Endodermal cell (in vitro differentiated cells): ENCODE data around the gene CYB5B. TPM values are rescaled to one million over a fixed set of nuclear protein-coding genes. Genes with fewer than 3 reads are reported as not detected.
A peak's percentile ranks its signal among the peaks of the same experiment; 100 is the strongest.

Experiments
- DNase-seq: peaks from one replicate; pipeline ENCODE4 v3.0.0-alpha.2; 2017
- H3K27ac ChIP-seq: 2 replicates; pipeline ENCODE4 v1.5.1; 2013; ENCODE audit warnings: mild to moderate bottlenecking, low read depth, low read length, moderate library complexity
- H3K27me3 ChIP-seq: 2 replicates; pipeline ENCODE4 v1.6.1; 2013; ENCODE audit warnings: mild to moderate bottlenecking, low read length, moderate library complexity; ENCODE audit not compliant: insufficient read depth, control insufficient read depth, poor library complexity, severe bottlenecking
- H3K36me3 ChIP-seq: 2 replicates; pipeline ENCODE4 v1.7.0; 2013; ENCODE audit warnings: mild to moderate bottlenecking, low read length, moderate library complexity; ENCODE audit not compliant: control insufficient read depth, insufficient read depth
- H3K4me1 ChIP-seq: one replicate; pipeline ENCODE4 v1.7.0; 2013; ENCODE audit warnings: low read length; ENCODE audit not compliant: control insufficient read depth, insufficient read depth
- H3K4me3 ChIP-seq: 2 replicates; pipeline ENCODE4 v1.5.1; 2013; ENCODE audit warnings: mild to moderate bottlenecking, low read length, moderate library complexity
- H3K9ac ChIP-seq: 2 replicates; pipeline ENCODE4 v1.6.1; 2013; ENCODE audit warnings: mild to moderate bottlenecking, low read length, moderate library complexity; ENCODE audit not compliant: poor library complexity, severe bottlenecking; ENCODE audit errors: extremely low read depth
- H3K9me3 ChIP-seq: 2 replicates; pipeline ENCODE4 v1.6.1; 2013; ENCODE audit warnings: mild to moderate bottlenecking, low read length, moderate library complexity; ENCODE audit not compliant: control insufficient read depth
- H3K27ac Mint-ChIP-seq: 2 replicates; pipeline ENCODE4 v1.8.0; 2020; ENCODE audit warnings: mixed read lengths
- H3K27me3 Mint-ChIP-seq: 2 replicates; pipeline ENCODE4 v1.8.0; 2021; ENCODE audit warnings: mild to moderate bottlenecking, mixed read lengths; ENCODE audit not compliant: insufficient read depth
- H3K36me3 Mint-ChIP-seq: 2 replicates; pipeline ENCODE4 v1.8.0; 2020; ENCODE audit warnings: low read depth, mixed read lengths
- H3K4me1 Mint-ChIP-seq: 2 replicates; pipeline ENCODE4 v1.8.0; 2020; ENCODE audit warnings: mixed read lengths
- H3K4me3 Mint-ChIP-seq: 2 replicates; pipeline ENCODE4 v1.8.0; 2020; ENCODE audit warnings: mild to moderate bottlenecking, moderate library complexity, mixed read lengths
- H3K9me3 Mint-ChIP-seq: 2 replicates; pipeline ENCODE4 v1.8.0; 2020; ENCODE audit warnings: mild to moderate bottlenecking, mixed read lengths
- WGBS, 2 experiments: methylation state at CpG; one replicate each; pipeline versions ENCODE4 v1.1.5 to v1.1.7; 2013; ENCODE audit warnings: missing lambda C conversion rate in 2 of 2, mixed read lengths in 1 of 2; ENCODE audit not compliant: insufficient coverage in 1 of 2, insufficient read length in 1 of 2; 5-methylcytosine and 5-hydroxymethylcytosine counted together
- total RNA-seq, 2 donors: library from RNA; stranded (reverse); fragmentation: NEBNext Ultra II Directional in 1 of 2; extraction: Animal tissue kit (Norgen Biotek cat#: 25700) in 1 of 2; gene quantifications; 2 replicates in 1 of 2; 3 replicates in 1 of 2; pipeline ENCODE4 v1.2.1, GENCODE V29; 2021
- TF ChIP-seq, protein P1 (sequence below): fragments of 200-600 bp; sonication (generic); conservative IDR thresholded peaks from 2 replicates; pipeline ENCODE4 v1.5.0; 2021; ENCODE audit warnings: antibody characterized with exemption, mild to moderate bottlenecking

CYB5B gene
- total RNA-seq, 2 donors from 2014 or later, result 123 to 131 TPM

DNA sequence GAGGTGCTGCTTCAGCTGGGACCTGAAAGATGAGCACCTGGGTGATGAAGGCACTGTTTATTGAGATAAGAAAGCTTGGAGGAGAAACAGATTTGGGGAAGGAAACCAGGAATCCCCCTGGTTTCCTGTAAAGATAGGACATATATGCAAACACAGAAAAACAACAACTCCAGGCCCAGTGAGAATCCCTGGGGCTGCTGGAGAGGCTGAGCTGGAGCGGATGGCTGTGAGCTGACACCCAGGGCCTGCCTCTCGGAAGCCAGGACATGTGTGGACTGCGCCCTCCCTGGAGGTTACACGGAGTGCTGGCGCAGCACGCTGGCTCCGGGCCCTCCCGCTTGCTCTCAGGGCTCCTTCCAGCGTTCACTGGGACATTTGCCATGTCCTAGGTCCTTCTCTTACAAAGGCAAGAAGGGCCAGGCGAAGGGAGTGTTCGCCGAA, 57.5 kb downstream of the CYB5B start:
- H3K27ac ChIP-seq, result no peak overlapping the region
- TF ChIP-seq, protein P1, sequence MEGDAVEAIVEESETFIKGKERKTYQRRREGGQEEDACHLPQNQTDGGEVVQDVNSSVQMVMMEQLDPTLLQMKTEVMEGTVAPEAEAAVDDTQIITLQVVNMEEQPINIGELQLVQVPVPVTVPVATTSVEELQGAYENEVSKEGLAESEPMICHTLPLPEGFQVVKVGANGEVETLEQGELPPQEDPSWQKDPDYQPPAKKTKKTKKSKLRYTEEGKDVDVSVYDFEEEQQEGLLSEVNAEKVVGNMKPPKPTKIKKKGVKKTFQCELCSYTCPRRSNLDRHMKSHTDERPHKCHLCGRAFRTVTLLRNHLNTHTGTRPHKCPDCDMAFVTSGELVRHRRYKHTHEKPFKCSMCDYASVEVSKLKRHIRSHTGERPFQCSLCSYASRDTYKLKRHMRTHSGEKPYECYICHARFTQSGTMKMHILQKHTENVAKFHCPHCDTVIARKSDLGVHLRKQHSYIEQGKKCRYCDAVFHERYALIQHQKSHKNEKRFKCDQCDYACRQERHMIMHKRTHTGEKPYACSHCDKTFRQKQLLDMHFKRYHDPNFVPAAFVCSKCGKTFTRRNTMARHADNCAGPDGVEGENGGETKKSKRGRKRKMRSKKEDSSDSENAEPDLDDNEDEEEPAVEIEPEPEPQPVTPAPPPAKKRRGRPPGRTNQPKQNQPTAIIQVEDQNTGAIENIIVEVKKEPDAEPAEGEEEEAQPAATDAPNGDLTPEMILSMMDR, result no peak
- peaks cover 3% of the 10 kb centered on the region for H3K9me3 Mint-ChIP-seq
- peaks cover 19% of the 10 kb centered on the region for H3K4me1 Mint-ChIP-seq
- no peaks in the 10 kb centered on the region for H3K27me3 ChIP-seq
- H3K9ac ChIP-seq, result no peak overlapping the region
- peaks cover 5% of the 10 kb centered on the region for H3K4me1 ChIP-seq
- no peaks in the 10 kb centered on the region for H3K27me3 Mint-ChIP-seq
- peak; percentile 67 for DNase-seq
- WGBS, 2 experiments, result 91 to 93% methylated on average over 11 to 12 of the region's 12 CpGs
- H3K9me3 ChIP-seq, result no peaks in the 10 kb centered on the region
- no peak overlapping the region for H3K4me3 ChIP-seq
- no peaks in the 10 kb centered on the region for H3K36me3 ChIP-seq
- peaks cover 8% of the 10 kb centered on the region for H3K36me3 Mint-ChIP-seq
- H3K27ac Mint-ChIP-seq, result peak overlapping the region; percentile 45
- no peak overlapping the region for H3K4me3 Mint-ChIP-seq

DNA sequence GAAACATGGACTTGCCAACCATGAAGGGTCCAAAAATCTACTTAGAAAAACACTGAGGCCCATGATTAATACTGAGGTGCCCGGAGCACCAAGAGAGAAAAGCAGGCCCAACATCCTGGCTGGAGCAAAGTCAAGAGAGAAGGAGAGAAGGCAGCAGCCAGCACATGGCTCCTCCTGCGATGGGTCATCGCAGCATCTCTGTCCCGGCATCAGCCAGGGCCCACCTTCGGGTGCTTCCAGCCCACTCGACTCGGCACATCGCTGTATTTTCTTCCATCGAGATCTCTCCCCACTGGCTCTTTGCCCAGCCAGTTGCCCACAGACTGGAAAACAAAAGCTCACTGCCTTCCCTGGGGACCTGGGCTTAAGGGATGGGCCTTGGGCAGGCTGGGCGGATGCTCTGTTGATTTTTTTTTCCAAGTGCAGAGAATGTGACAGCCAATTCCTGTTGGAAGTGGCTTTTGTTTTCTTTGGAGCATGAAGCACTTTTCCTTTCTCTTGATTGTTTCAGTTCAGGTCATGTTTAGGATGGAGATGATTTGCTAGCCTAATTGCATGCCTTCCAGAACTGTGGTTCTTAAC, 58.1 kb downstream of the CYB5B start:
- peak; percentile 48 for DNase-seq
- no peak overlapping the region for H3K4me3 Mint-ChIP-seq
- Histone ChIP-seq H3K27ac (no peak overlapping the region), H3K9me3 (no peaks in the 10 kb centered on the region), H3K4me1 (peaks cover 5% of the 10 kb centered on the region), H3K4me3 (no peak overlapping the region), H3K9ac (no peak overlapping the region), H3K36me3 (no peaks in the 10 kb centered on the region), H3K27me3 (no peaks in the 10 kb centered on the region)
- peaks cover 8% of the 10 kb centered on the region for H3K36me3 Mint-ChIP-seq
- H3K4me1 Mint-ChIP-seq, result peaks cover 19% of the 10 kb centered on the region
- WGBS, 2 experiments, result 94 to 96% methylated on average over 9 to 10 of the region's 10 CpGs
- H3K27me3 Mint-ChIP-seq, result no peaks in the 10 kb centered on the region
- H3K27ac Mint-ChIP-seq, result no peak overlapping the region
- TF ChIP-seq, protein P1, result no peak
- H3K9me3 Mint-ChIP-seq, result peaks cover 3% of the 10 kb centered on the region

DNA sequence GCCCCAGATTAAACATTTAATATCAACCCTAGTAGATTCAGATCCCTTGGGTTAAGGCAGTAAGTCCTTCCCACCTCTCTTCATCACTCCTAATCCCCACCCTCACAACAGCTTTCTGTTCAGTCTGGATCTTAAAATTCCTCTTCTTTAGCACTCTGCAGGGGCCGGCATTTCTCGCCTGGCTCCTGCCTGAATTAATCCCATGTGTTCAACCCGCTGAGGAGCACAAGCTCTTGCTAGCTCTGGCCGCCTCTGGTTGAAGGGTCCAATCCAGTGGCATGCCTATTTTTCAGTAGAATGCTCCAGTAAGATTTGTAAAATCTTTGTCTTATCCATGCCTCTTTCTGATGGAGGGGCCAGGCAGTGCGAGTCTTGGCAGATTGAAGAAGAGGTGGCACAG, 59.2 kb downstream of the CYB5B start:
- no peak overlapping the region for H3K4me3 Mint-ChIP-seq
- H3K36me3 ChIP-seq, result no peaks in the 10 kb centered on the region
- no peak overlapping the region for H3K4me3 ChIP-seq
- peaks cover 5% of the 10 kb centered on the region for H3K4me1 ChIP-seq
- no peaks in the 10 kb centered on the region for H3K9me3 ChIP-seq
- H3K27ac ChIP-seq, result no peak overlapping the region
- peaks cover 8% of the 10 kb centered on the region for H3K36me3 Mint-ChIP-seq
- peaks cover 3% of the 10 kb centered on the region for H3K9me3 Mint-ChIP-seq
- peak; percentile 74 for DNase-seq
- no peaks in the 10 kb centered on the region for H3K27me3 Mint-ChIP-seq
- WGBS, 2 experiments, result 81 to 82% methylated on average over 4 to 5 of the region's 5 CpGs
- H3K9ac ChIP-seq, result no peak overlapping the region
- H3K27ac Mint-ChIP-seq, result no peak overlapping the region
- TF ChIP-seq, protein P1, result no peak
- no peaks in the 10 kb centered on the region for H3K27me3 ChIP-seq
- H3K4me1 Mint-ChIP-seq, result peaks cover 19% of the 10 kb centered on the region
